ENCODE measurements around the gene GAL3ST3.
"Not testable (repeated sequence)": the region's sequence is repeated elsewhere in the genome, so short reads cannot be mapped to it uniquely, and the experiment has no call there.

The GAL3ST3 gene

GRCh38 chr11:66012946-66013761 is 35.8 kb downstream of the GAL3ST3 start:
- ChIA-PET CTCF (interaction anchor here (0.6 to 1.1 kb wide), 4 partner anchors 9 to 738 kb away, joined by 3 to 5 read pairs (median 4); no protein-coding TSS in a partner anchor), POLR2A (ENCODE audit: low non-redundant PET) (interaction anchor here (0.6 kb wide), 1 partner anchor 12 kb away, joined by 3 read pairs; no protein-coding TSS in a partner anchor)
- no peak for DNase-seq (ENCODE audit: low spot score)
- peak overlapping the region; percentile 10; the same call in 1 of the 2 replicates for H3K27ac ChIP-seq
- TF ChIP-seq CTCF (conservative IDR thresholded peaks at IDR 0.05; ENCODE audit: low read depth): no peak

- TF ChIP-seq CTCF (conservative IDR thresholded peaks at IDR 0.05; ENCODE audit: low read depth): no peak
- CTCF ChIA-PET: interaction anchor here (0.6 to 1.3 kb wide), 5 partner anchors 9 to 43 kb away, joined by 3 to 6 read pairs (median 3); no protein-coding TSS in a partner anchor
- POLR2A ChIA-PET (ENCODE audit: low non-redundant PET): interaction anchor here (0.9 kb wide), 1 partner anchor 10 kb away, joined by 3 read pairs; the partner anchor contains the start of genes BANF1 and EIF1AD
- no peak overlapping the region for H3K27ac ChIP-seq
- no peak for DNase-seq (ENCODE audit: low spot score)
Observed at GRCh38 chr11:66012371-66012945, 36.5 kb downstream of the GAL3ST3 start.

- ChIA-PET CTCF (interaction anchor here (0.6 to 1.6 kb wide), 4 partner anchors 10 to 56 kb away, joined by 3 to 6 read pairs (median 4); no protein-coding TSS in a partner anchor), POLR2A (ENCODE audit: low non-redundant PET) (interaction anchor here (0.6 to 0.9 kb wide), 3 partner anchors 9 to 111 kb away, joined by 3 to 5 read pairs (median 3); partner anchors contain the start of genes BANF1 and EIF1AD)
- no peak for DNase-seq (ENCODE audit: low spot score)
- no peak for TF ChIP-seq CTCF (conservative IDR thresholded peaks at IDR 0.05; ENCODE audit: low read depth)
- no peak within 1 kb of the TSS; the same call in 1 of the 2 replicates for H3K27ac ChIP-seq
Observed at GRCh38 chr11:66011785-66012303, 37.1 kb downstream of the GAL3ST3 start, which contains the start of gene CST6. Gene CST6 (plus strand): TSS chr11:66012008. CDS start chr11:66012045, 37 bp downstream.

GRCh38 chr11:66011239-66011784 is 37.6 kb downstream of the GAL3ST3 start:
- no peak for TF ChIP-seq CTCF (conservative IDR thresholded peaks at IDR 0.05; ENCODE audit: low read depth)
- no peak overlapping the region for H3K27ac ChIP-seq
- DNase-seq (ENCODE audit: low spot score): peak; percentile 82
- ChIA-PET POLR2A (ENCODE audit: low non-redundant PET) (interaction anchor here (0.6 to 0.9 kb wide), 3 partner anchors 9 to 112 kb away, joined by 3 to 5 read pairs (median 3); partner anchors contain the start of genes BANF1 and EIF1AD), CTCF (interaction anchor here (0.5 to 1.6 kb wide), 5 partner anchors 11 to 300 kb away, joined by 3 to 6 read pairs (median 4); no protein-coding TSS in a partner anchor)

- H3K27ac ChIP-seq; POLR2A ChIA-PET (ENCODE audit: low non-redundant PET); DNase-seq (ENCODE audit: low spot score): not testable (repeated sequence)
- CTCF ChIA-PET: interaction anchor here (0.7 to 1.6 kb wide), 2 partner anchors 13 to 25 kb away, joined by 3 to 6 read pairs; no protein-coding TSS in a partner anchor
Observed at GRCh38 chr11:66010036-66010435, 38.9 kb downstream of the GAL3ST3 start.

GRCh38 chr11:66008468-66009101 is 40.4 kb downstream of the GAL3ST3 start:
- H3K27ac ChIP-seq: peak overlapping the region; percentile 63
- CTCF ChIA-PET: interaction anchor here (0.6 to 2.6 kb wide), 4 partner anchors 15 to 309 kb away, joined by 3 to 14 read pairs (median 4); no protein-coding TSS in a partner anchor
- TF ChIP-seq CTCF (conservative IDR thresholded peaks at IDR 0.05; ENCODE audit: low read depth): no peak
- peak; percentile 48 for DNase-seq (ENCODE audit: low spot score)
- POLR2A ChIA-PET (ENCODE audit: low non-redundant PET): no interaction called here

Data from RWPE1 (cell line).